Epithelial cell of proximal tubule (primary cell): Measurements from ENCODE around the gene TRPV4. TPM values are rescaled to one million over a fixed set of nuclear protein-coding genes. Genes with fewer than 3 reads are reported as not detected.
A peak's percentile ranks its signal among the peaks of the same experiment; 100 is the strongest.
"Not testable (repeated sequence)": the region's sequence is repeated elsewhere in the genome, so short reads cannot be mapped to it uniquely, and the experiment has no call there.

ENCODE experiments used
- DNase-seq: peaks from one replicate; pipeline ENCODE4 v3.0.0-alpha.2; 2011; ENCODE audit warnings: low read depth
- H3K4me3 ChIP-seq: 2 replicates; pipeline ENCODE4 v1.5.1; 2011; ENCODE audit warnings: low read depth, mild to moderate bottlenecking, low read length
- CTCF ChIP-seq: conservative IDR thresholded peaks from 2 replicates; pipeline ENCODE4 v1.5.1; 2012; ENCODE audit warnings: low read depth, mild to moderate bottlenecking, low read length
- total RNA-seq: library from RNA; depleted of rRNA; stranded (reverse); fragments of >200 nt; gene quantifications from 2 replicates; pipeline ENCODE4 v1.2.3, GENCODE V29; 2015

The TRPV4 gene
- total RNA-seq, 1 donor from 2014 or later = 2.2 TPM

- TF ChIP-seq CTCF = no peak
- DNase-seq = no peak
- no peak overlapping the region for H3K4me3 ChIP-seq
Measured at GRCh38 chr12:109868182-109869051, 35.2 kb upstream of the TRPV4 start.

GRCh38 chr12:109864916-109865315, 31.7 kb upstream of the TRPV4 start:
- no peak overlapping the region for H3K4me3 ChIP-seq
- TF ChIP-seq CTCF = no peak

GRCh38 chr12:109863847-109864712, 30.9 kb upstream of the TRPV4 start:
- no peak overlapping the region for H3K4me3 ChIP-seq
- no peak for DNase-seq
- no peak for TF ChIP-seq CTCF

More at GRCh38 chr12:109864916-109865315, 31.7 kb upstream of the TRPV4 start:
- DNase-seq = no peak

- DNase-seq, H3K4me3 ChIP-seq: not testable (repeated sequence)
Measured at GRCh38 chr12:109862491-109862890, 29.3 kb upstream of the TRPV4 start.

- no peak for DNase-seq
- TF ChIP-seq CTCF = no peak
- H3K4me3 ChIP-seq = no peak overlapping the region
Measured at GRCh38 chr12:109861689-109862314, 28.6 kb upstream of the TRPV4 start.

- TF ChIP-seq CTCF = peak; percentile 26
- DNase-seq = no peak
- H3K4me3 ChIP-seq = no peak overlapping the region
Measured at GRCh38 chr12:109860977-109861376, 27.8 kb upstream of the TRPV4 start.

- TF ChIP-seq CTCF = no peak
- no peak overlapping the region for H3K4me3 ChIP-seq
- DNase-seq = no peak
Measured at GRCh38 chr12:109858764-109859163, 25.6 kb upstream of the TRPV4 start.
